ENCODE measurements around the gene ENG. TPM values are rescaled to one million over a fixed set of nuclear protein-coding genes. Genes with fewer than 3 reads are reported as not detected.

ENG gene
- total RNA-seq = 10 to 100 TPM; 17.2 to 17.3 TPM

GRCh38 chr9:127854184-127854806 is at the start of gene ENG:
Gene ENG, minus strand, starts transcription at chr9:127854658. Its CDS starts 303 bp downstream, at chr9:127854355.
- peak; percentile 22 for DNase-seq
- CTCF ChIA-PET = interaction anchor here (0.6 to 3.1 kb wide), 10 partner anchors 8 to 120 kb away, joined by 3 to 17 read pairs (median 3); partner anchors contain the start of gene TOR2A
- H3K27me3 Mint-ChIP-seq = peaks cover 2% of the 10 kb centered on the region
- peak within 1 kb of the TSS; percentile 86 for H3K4me3 Mint-ChIP-seq
- POLR2A ChIA-PET = no interaction called here
- H3K9me3 Mint-ChIP-seq = peaks cover 13% of the 10 kb centered on the region
- H3K4me1 Mint-ChIP-seq = peaks cover 42% of the 10 kb centered on the region
- peaks cover 25% of the 10 kb centered on the region for H3K36me3 Mint-ChIP-seq (ENCODE audit: low read depth)
- H3K27ac Mint-ChIP-seq = peak within 1 kb of the TSS; percentile 93

- Mint-ChIP-seq H3K9me3 (no peaks in the 10 kb centered on the region), H3K27me3 (no peaks in the 10 kb centered on the region), H3K27ac (peak overlapping the region; percentile 95), H3K36me3 (ENCODE audit: low read depth) (peaks cover 21% of the 10 kb centered on the region), H3K4me1 (peaks cover 50% of the 10 kb centered on the region), H3K4me3 (peak overlapping the region; percentile 86)
- peak; percentile 85 for DNase-seq
- CTCF ChIA-PET = interaction anchor here (0.5 to 2.0 kb wide), 8 partner anchors 14 to 185 kb away, joined by 3 to 8 read pairs (median 4); partner anchors contain the start of gene ST6GALNAC4
- POLR2A ChIA-PET = interaction anchor here (0.6 to 1.0 kb wide), 2 partner anchors 12 to 23 kb away, joined by 3 read pairs; no protein-coding TSS in a partner anchor
These were observed 49.4 kb upstream of the ENG start for GRCh38 chr9:127903557-127904475.

DNA sequence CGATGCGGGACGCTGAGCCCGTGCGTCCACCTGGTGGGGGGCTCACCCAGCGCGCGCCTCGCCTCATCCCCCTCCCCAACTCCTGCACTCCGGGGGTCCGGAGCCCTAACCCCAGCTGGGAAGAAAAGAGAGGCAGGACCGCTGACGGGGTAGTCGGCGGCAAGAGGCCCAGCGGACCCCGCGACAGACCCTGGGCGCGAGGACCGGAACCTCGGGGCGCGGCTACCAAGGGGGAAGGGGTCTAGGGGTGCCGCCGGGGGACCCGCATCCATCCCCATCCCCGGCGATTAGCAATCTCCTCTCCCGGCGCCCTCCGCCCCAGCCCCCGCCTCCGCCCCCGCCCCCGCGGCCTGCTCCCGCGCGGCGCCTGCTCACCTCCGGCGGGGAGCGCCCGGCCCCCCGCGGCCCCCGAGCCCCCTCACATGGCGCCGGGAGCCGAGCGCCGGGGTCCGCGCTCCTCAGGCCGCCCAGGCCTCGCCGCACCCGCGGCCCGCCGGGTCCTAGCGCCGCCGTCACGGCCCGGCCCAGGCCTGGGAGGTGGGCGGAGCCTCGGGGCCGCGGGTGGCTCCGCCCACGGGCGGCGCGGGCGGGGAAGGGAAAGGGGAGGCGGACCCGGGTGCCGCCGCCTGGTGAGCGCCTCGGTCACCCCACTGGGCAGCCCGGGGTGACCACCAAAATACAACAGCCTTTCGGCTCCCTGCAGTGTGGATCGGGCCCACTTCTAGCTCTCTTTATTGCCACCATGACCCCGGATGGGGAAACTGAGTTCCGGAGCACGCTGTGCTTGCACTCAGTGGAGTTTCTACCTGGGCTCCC is 44.9 kb upstream of the ENG start, which contains the start of gene ST6GALNAC6:
Gene ST6GALNAC6 (minus strand): TSS at position 476 of the 816 bp plus-strand sequence. CDS start 1,622 bp downstream, outside the sequence.
- ChIA-PET POLR2A (no interaction called here), CTCF (interaction anchor here (0.6 to 1.5 kb wide), 6 partner anchors 8 to 165 kb away, joined by 3 read pairs; partner anchors contain the start of gene TOR2A)
- peaks cover 48% of the 10 kb centered on the region for H3K4me1 Mint-ChIP-seq
- peak; percentile 65 for DNase-seq
- peaks cover 2% of the 10 kb centered on the region for H3K9me3 Mint-ChIP-seq
- H3K36me3 Mint-ChIP-seq (ENCODE audit: low read depth) = peaks cover 51% of the 10 kb centered on the region
- peak within 1 kb of the TSS; percentile 77 for H3K27ac Mint-ChIP-seq
- peak within 1 kb of the TSS; percentile 85 for H3K4me3 Mint-ChIP-seq
- no peaks in the 10 kb centered on the region for H3K27me3 Mint-ChIP-seq

- ChIA-PET POLR2A (no interaction called here), CTCF (no interaction called here)
- H3K27me3 Mint-ChIP-seq = no peaks in the 10 kb centered on the region
- H3K9me3 Mint-ChIP-seq = peaks cover 4% of the 10 kb centered on the region
- peak overlapping the region; percentile 77 for H3K27ac Mint-ChIP-seq
- H3K36me3 Mint-ChIP-seq (ENCODE audit: low read depth) = peaks cover 53% of the 10 kb centered on the region
- H3K4me1 Mint-ChIP-seq = peaks cover 43% of the 10 kb centered on the region
- H3K4me3 Mint-ChIP-seq = peak overlapping the region; percentile 85
- DNase-seq = no peak
These were observed 44.1 kb upstream of the ENG start for GRCh38 chr9:127898433-127899127.

GRCh38 chr9:127897193-127897692 is 42.8 kb upstream of the ENG start:
- no peaks in the 10 kb centered on the region for H3K27me3 Mint-ChIP-seq
- H3K9me3 Mint-ChIP-seq = peaks cover 14% of the 10 kb centered on the region
- no peak overlapping the region for H3K27ac Mint-ChIP-seq
- peaks cover 43% of the 10 kb centered on the region for H3K4me1 Mint-ChIP-seq
- ChIA-PET POLR2A (interaction anchor here (0.6 kb wide), 1 partner anchor 109 kb away, joined by 3 read pairs; no protein-coding TSS in a partner anchor), CTCF (interaction anchor here (0.9 to 1.0 kb wide), 2 partner anchors 27 to 111 kb away, joined by 3 read pairs; partner anchors contain the start of gene CDK9)
- no peak for DNase-seq
- H3K36me3 Mint-ChIP-seq (ENCODE audit: low read depth) = peaks cover 65% of the 10 kb centered on the region
- H3K4me3 Mint-ChIP-seq = no peak overlapping the region

GRCh38 chr9:127896395-127897192 is 42.1 kb upstream of the ENG start:
- CTCF ChIA-PET = interaction anchor here (0.9 to 1.9 kb wide), 4 partner anchors 14 to 111 kb away, joined by 3 to 8 read pairs (median 3); partner anchors contain the start of gene CDK9
- H3K9me3 Mint-ChIP-seq = peaks cover 14% of the 10 kb centered on the region
- H3K4me1 Mint-ChIP-seq = peaks cover 41% of the 10 kb centered on the region
- H3K27ac Mint-ChIP-seq = no peak overlapping the region
- H3K4me3 Mint-ChIP-seq = no peak overlapping the region
- peaks cover 68% of the 10 kb centered on the region for H3K36me3 Mint-ChIP-seq (ENCODE audit: low read depth)
- POLR2A ChIA-PET = interaction anchor here (0.6 kb wide), 1 partner anchor 109 kb away, joined by 3 read pairs; no protein-coding TSS in a partner anchor
- H3K27me3 Mint-ChIP-seq = no peaks in the 10 kb centered on the region
- no peak for DNase-seq

- no peaks in the 10 kb centered on the region for H3K27me3 Mint-ChIP-seq
- no peak overlapping the region for H3K27ac Mint-ChIP-seq
- DNase-seq = no peak
- peaks cover 14% of the 10 kb centered on the region for H3K9me3 Mint-ChIP-seq
- peaks cover 74% of the 10 kb centered on the region for H3K36me3 Mint-ChIP-seq (ENCODE audit: low read depth)
- ChIA-PET CTCF (interaction anchor here (1.0 to 1.9 kb wide), 4 partner anchors 14 to 161 kb away, joined by 3 to 8 read pairs (median 4); partner anchors contain the start of gene TOR2A), POLR2A (no interaction called here)
- H3K4me3 Mint-ChIP-seq = no peak overlapping the region
- H3K4me1 Mint-ChIP-seq = peaks cover 38% of the 10 kb centered on the region
These were observed 41.4 kb upstream of the ENG start for GRCh38 chr9:127895811-127896210.

- no peaks in the 10 kb centered on the region for H3K27me3 Mint-ChIP-seq
- H3K27ac Mint-ChIP-seq = no peak overlapping the region
These were observed 38.9 kb upstream of the ENG start for GRCh38 chr9:127893392-127893791.

DNA sequence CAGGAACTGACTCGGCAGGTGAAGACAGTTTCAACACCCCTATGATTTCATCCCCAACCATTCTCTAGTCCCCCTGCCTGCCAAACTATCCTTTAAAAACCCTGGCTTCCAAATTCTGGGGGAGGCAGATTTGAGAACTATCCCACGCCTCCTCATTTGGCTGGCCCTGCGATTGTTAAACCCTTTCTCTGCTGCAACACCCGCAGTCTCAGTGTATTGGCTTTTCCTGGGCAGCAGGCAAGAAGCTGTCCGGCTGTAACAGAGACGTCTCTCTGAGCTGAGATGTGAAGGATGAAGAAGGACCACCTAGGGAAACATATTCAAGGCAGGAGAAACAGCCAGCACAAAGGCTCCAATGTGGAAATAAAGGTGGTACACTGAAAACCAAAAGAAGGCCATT is 38.4 kb upstream of the ENG start:
- peak overlapping the region; percentile 1 for H3K27ac Mint-ChIP-seq
- peaks cover 26% of the 10 kb centered on the region for H3K4me1 Mint-ChIP-seq
- DNase-seq = no peak
- ChIA-PET POLR2A (no interaction called here), CTCF (interaction anchor here (1.2 to 1.6 kb wide), 3 partner anchors 23 to 157 kb away, joined by 4 to 9 read pairs (median 4); partner anchors contain the start of gene TOR2A)
- no peaks in the 10 kb centered on the region for H3K27me3 Mint-ChIP-seq
- H3K9me3 Mint-ChIP-seq = peaks cover 14% of the 10 kb centered on the region
- H3K36me3 Mint-ChIP-seq (ENCODE audit: low read depth) = peaks cover 79% of the 10 kb centered on the region
- H3K4me3 Mint-ChIP-seq = no peak overlapping the region

More at GRCh38 chr9:127893392-127893791, 38.9 kb upstream of the ENG start:
- no peak overlapping the region for H3K4me3 Mint-ChIP-seq
- ChIA-PET POLR2A (no interaction called here), CTCF (interaction anchor here (0.7 to 1.6 kb wide), 3 partner anchors 28 to 158 kb away, joined by 3 to 9 read pairs (median 4); partner anchors contain the start of gene TOR2A)
- DNase-seq = no peak
- peaks cover 14% of the 10 kb centered on the region for H3K9me3 Mint-ChIP-seq
- H3K4me1 Mint-ChIP-seq = peaks cover 29% of the 10 kb centered on the region
- H3K36me3 Mint-ChIP-seq (ENCODE audit: low read depth) = peaks cover 79% of the 10 kb centered on the region

DNA sequence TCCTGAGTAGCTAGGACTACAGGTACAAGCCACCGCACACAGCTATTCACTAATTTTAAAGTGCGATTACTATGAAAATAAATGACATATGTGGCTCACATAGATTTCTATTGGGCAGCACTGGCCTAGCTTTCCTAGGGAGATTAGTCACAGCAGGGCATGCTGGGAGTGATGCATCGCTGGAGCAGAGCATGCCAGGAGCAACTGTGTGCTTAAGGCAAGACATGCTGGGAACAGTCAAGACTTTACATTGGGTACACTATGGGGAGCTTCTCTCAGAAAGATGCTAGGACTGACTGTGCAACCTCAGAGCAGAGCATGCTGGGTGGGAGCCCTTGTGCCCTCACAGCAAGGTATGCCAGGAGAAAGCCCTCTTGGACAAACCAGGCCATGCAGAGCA is 35.6 kb upstream of the ENG start:
- POLR2A ChIA-PET = no interaction called here
- CTCF ChIA-PET = interaction anchor here (0.9 to 2.1 kb wide), 6 partner anchors 14 to 155 kb away, joined by 4 to 8 read pairs (median 4); partner anchors contain the start of gene TOR2A
- Mint-ChIP-seq H3K4me3 (no peak overlapping the region), H3K36me3 (ENCODE audit: low read depth) (peaks cover 71% of the 10 kb centered on the region), H3K4me1 (peaks cover 15% of the 10 kb centered on the region), H3K27ac (no peak overlapping the region), H3K9me3 (peaks cover 14% of the 10 kb centered on the region), H3K27me3 (no peaks in the 10 kb centered on the region)
- no peak for DNase-seq
